ENCODE results near the gene CIDEB. TPM values are rescaled to one million over a fixed set of nuclear protein-coding genes. Genes with fewer than 3 reads are reported as not detected.

Gene CIDEB
- total and polyA plus RNA-seq, 9 of the 15 experiments (the other 6 are each of a cell fraction or from before 2014, with no cell fraction given), result 0.03 to 0.35 (median 0.09) TPM; not detected in 3

GRCh38 chr14:24321212-24321975 is 13.6 kb upstream of the CIDEB start:
- POLR2A ChIA-PET, result interaction anchor here (1.4 kb wide), 1 partner anchor 115 kb away, joined by 4 read pairs; no protein-coding TSS in a partner anchor
- TF ChIP-seq ZNF445 (CRISPR knock-in tag; IDR thresholded peaks at IDR 0.05; ENCODE audit: low read depth), result no peak
- TF ChIP-seq SRSF3 (IDR thresholded peaks at IDR 0.05; ENCODE audit: insufficient read depth, low read length), result no peak
- TF ChIP-seq TRIM24 (IDR thresholded peaks at IDR 0.05), result no peak
- TF ChIP-seq ZNF12 (CRISPR knock-in tag; IDR thresholded peaks at IDR 0.05), result no peak
- TF ChIP-seq ZNF277 (CRISPR knock-in tag; IDR thresholded peaks at IDR 0.05; ENCODE audit: borderline replicate concordance), result no peak
- TF ChIP-seq ZBTB43 (CRISPR knock-in tag; IDR thresholded peaks at IDR 0.05), result no peak
- TF ChIP-seq CSDE1 (IDR thresholded peaks at IDR 0.05), result no peak
- no peak for TF ChIP-seq YY1 (IDR thresholded peaks at IDR 0.05; ENCODE audit: borderline replicate concordance in 1 of 3, control insufficient read depth in 1 of 3, extremely low read depth in 1 of 3, insufficient read depth in 3 of 3, insufficient read length in 1 of 3, insufficient replicate concordance in 2 of 3, low read depth in 1 of 3, low read length in 2 of 3)
- no peak for TF ChIP-seq SRSF9 (IDR thresholded peaks at IDR 0.05; ENCODE audit: borderline replicate concordance, low read depth, low read length)
- no peak for TF ChIP-seq RBM34 (IDR thresholded peaks at IDR 0.05; ENCODE audit: borderline replicate concordance, insufficient read depth, low read length)
- no peak for TF ChIP-seq TEAD4 (IDR thresholded peaks at IDR 0.05; ENCODE audit: low read length)
- TF ChIP-seq TEAD4 (CRISPR knock-in tag; IDR thresholded peaks at IDR 0.05; ENCODE audit: borderline replicate concordance), result no peak
- no peak for TF ChIP-seq CCAR2 (IDR thresholded peaks at IDR 0.05; ENCODE audit: low read depth, low read length)
- no peak for TF ChIP-seq ZNF316 (IDR thresholded peaks at IDR 0.05)

More at GRCh38 chr14:24321212-24321975, 13.6 kb upstream of the CIDEB start:
- no peaks in the 10 kb centered on the region for H3K27me3 ChIP-seq (ENCODE audit: control insufficient read depth in 2 of 2, insufficient read depth in 2 of 2, low read length in 2 of 2)
- no peak overlapping the region for H3K4me3 ChIP-seq
- peak overlapping the region; percentile 45 for H2AFZ ChIP-seq (ENCODE audit: low read depth, low read length)
- 44% methylated on average over 8 of the region's 14 CpGs for WGBS (ENCODE audit: insufficient coverage, low coverage, missing lambda C conversion rate)
- no peaks in the 10 kb centered on the region for H4K20me1 ChIP-seq (replicated peaks; ENCODE audit: control insufficient read depth, insufficient read depth, low read length)
- H3K9me3 ChIP-seq (replicated peaks; ENCODE audit: control insufficient read depth, insufficient read depth, low read depth, low read length), result no peaks in the 10 kb centered on the region
- CTCF ChIA-PET (ENCODE audit: low intra/inter-chr PET ratio), result no interaction called here
- intact Hi-C loops (cut with micrococcal nuclease), result no loop called here
- DNase-seq (ENCODE audit: extremely low read depth in 1 of 4, low spot score in 3 of 4) (no peak), ATAC-seq (no peak), FAIRE-seq (no peak)
- H3K9ac ChIP-seq (ENCODE audit: insufficient read depth in 1 of 2, low read depth in 2 of 2, low read length in 2 of 2), result no peak overlapping the region
- no TSS peak for BruUV-seq (replicated peaks)
- H3K79me2 ChIP-seq (ENCODE audit: control insufficient read depth, insufficient read depth, low read length), result no peaks in the 10 kb centered on the region
- H3K36me3 ChIP-seq (ENCODE audit: control insufficient read depth, insufficient read depth, low read length), result no peaks in the 10 kb centered on the region
- in situ Hi-C loops (cut with MboI), result no loop called here
- H3K27ac ChIP-seq (ENCODE audit: extremely low read depth, low read depth, low read length), result no peak overlapping the region
- no peaks in the 10 kb centered on the region for H3K9me1 ChIP-seq (ENCODE audit: control insufficient read depth, insufficient read depth, low read length)
- no peak overlapping the region for H3K4me2 ChIP-seq (ENCODE audit: insufficient read depth, low read length)
- H3K4me1 ChIP-seq (replicated peaks in 1 of 2; ENCODE audit: control insufficient read depth in 2 of 2, insufficient read depth in 2 of 2, low read length in 2 of 2), result peaks cover 11 to 16% of the 10 kb centered on the region in 2 experiments

All from K562 (cell line).